ENCODE measurements around the gene IL27RA. TPM values are rescaled to one million over a fixed set of nuclear protein-coding genes. Genes with fewer than 3 reads are reported as not detected.

Gene IL27RA
- total RNA-seq, 2 experiments from 2014 or later, result 46.5 to 48.2 TPM

- H3K9me3 Mint-ChIP-seq, result peaks cover 11% of the 10 kb centered on the region
- H3K27ac Mint-ChIP-seq, result peak overlapping the region; percentile 75
- DNase-seq, result no peak
- ATAC-seq, result no peak
- TF ChIP-seq, protein P1, sequence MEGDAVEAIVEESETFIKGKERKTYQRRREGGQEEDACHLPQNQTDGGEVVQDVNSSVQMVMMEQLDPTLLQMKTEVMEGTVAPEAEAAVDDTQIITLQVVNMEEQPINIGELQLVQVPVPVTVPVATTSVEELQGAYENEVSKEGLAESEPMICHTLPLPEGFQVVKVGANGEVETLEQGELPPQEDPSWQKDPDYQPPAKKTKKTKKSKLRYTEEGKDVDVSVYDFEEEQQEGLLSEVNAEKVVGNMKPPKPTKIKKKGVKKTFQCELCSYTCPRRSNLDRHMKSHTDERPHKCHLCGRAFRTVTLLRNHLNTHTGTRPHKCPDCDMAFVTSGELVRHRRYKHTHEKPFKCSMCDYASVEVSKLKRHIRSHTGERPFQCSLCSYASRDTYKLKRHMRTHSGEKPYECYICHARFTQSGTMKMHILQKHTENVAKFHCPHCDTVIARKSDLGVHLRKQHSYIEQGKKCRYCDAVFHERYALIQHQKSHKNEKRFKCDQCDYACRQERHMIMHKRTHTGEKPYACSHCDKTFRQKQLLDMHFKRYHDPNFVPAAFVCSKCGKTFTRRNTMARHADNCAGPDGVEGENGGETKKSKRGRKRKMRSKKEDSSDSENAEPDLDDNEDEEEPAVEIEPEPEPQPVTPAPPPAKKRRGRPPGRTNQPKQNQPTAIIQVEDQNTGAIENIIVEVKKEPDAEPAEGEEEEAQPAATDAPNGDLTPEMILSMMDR (IDR thresholded peaks at IDR 0.05), result peak; percentile 51
- ChIA-PET POLR2A (interaction anchor here (0.9 to 2.5 kb wide), 2 partner anchors 12 to 24 kb away, joined by 3 to 9 read pairs; no protein-coding TSS in a partner anchor), CTCF (interaction anchor here (1.0 to 4.3 kb wide), 3 partner anchors 17 to 227 kb away, joined by 3 to 16 read pairs (median 3); partner anchors contain the start of genes ASF1B and MISP3)
- H3K27me3 Mint-ChIP-seq, result no peaks in the 10 kb centered on the region
- intact Hi-C loops (cut with micrococcal nuclease), result no loop called here
- H3K36me3 Mint-ChIP-seq (ENCODE audit: low read depth), result peaks cover 33% of the 10 kb centered on the region
- H3K4me1 Mint-ChIP-seq (ENCODE audit: low read depth), result peaks cover 16% of the 10 kb centered on the region
- H3K4me3 Mint-ChIP-seq, result peak overlapping the region; percentile 77
Measured at GRCh38 chr19:14089412-14089661, 57.8 kb downstream of the IL27RA start.

DNA sequence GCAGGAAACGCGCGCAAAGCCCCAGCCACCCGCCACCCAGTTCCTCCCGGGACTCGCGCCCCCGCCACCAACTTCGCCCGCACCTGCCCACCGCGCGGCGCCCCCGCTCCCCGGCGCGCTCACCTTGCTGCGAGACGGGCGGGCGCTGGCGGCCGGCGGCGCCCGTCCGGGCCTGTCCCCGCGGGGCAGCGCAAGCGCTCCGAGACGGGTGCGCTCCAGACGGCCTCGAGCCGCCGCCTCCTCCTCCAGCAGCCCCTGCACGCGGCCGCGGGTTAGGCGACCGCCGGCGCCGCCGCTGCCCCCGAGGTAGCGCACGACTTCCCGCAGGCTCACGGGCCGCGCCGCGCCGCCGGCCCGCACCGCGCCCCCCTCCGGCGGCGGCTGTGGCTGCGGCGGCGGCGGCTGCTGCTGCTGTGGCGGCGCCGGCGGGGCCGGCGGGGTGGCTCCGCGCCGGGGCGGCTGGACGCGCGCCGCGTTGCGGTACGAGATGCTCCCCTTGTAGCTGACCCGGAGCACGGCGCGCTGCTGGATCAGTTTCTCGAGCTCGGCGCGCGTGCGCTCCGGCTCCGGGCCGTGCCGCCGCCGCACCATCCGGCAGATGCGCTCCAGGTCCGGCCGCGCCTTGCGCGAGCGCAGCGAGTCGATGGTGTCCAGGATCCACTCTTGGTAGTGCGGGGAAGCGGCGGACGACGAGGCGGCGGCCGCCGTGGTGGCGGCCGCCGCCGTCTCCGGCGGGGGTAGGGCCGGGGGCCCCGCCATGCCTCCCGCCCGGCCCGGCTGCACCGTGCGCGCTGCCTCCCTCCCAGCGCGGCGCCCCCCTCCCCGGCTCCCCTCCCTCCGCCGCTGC lies 58.3 kb downstream of the IL27RA start:
- no peak for ATAC-seq
- Mint-ChIP-seq H3K9me3 (peaks cover 11% of the 10 kb centered on the region), H3K4me1 (ENCODE audit: low read depth) (peaks cover 16% of the 10 kb centered on the region), H3K4me3 (peak overlapping the region; percentile 77), H3K27ac (peak overlapping the region; percentile 75), H3K27me3 (no peaks in the 10 kb centered on the region), H3K36me3 (ENCODE audit: low read depth) (peaks cover 37% of the 10 kb centered on the region)
- CTCF ChIA-PET, result interaction anchor here (0.6 to 4.3 kb wide), 4 partner anchors 17 to 228 kb away, joined by 3 to 16 read pairs (median 3); partner anchors contain the start of genes ASF1B and MISP3
- intact Hi-C loops (cut with micrococcal nuclease), result no loop called here
- DNase-seq, result peak; percentile 64
- POLR2A ChIA-PET, result interaction anchor here (0.9 to 2.5 kb wide), 3 partner anchors 13 to 24 kb away, joined by 3 to 9 read pairs (median 3); no protein-coding TSS in a partner anchor
- TF ChIP-seq, protein P1 (IDR thresholded peaks at IDR 0.05), result no peak

- ChIA-PET POLR2A (interaction anchor here (0.6 to 2.5 kb wide), 8 partner anchors 7 to 118 kb away, joined by 3 to 9 read pairs (median 4); a partner anchor contains a TSS), CTCF (interaction anchor here (0.6 to 4.3 kb wide), 3 partner anchors 13 to 24 kb away, joined by 3 to 16 read pairs (median 4); partner anchors contain the start of gene MISP3)
- TF ChIP-seq, protein P1 (IDR thresholded peaks at IDR 0.05), result no peak
- Mint-ChIP-seq H3K27me3 (no peaks in the 10 kb centered on the region), H3K36me3 (ENCODE audit: low read depth) (peaks cover 37% of the 10 kb centered on the region), H3K27ac (peak within 1 kb of the TSS; percentile 97), H3K4me1 (ENCODE audit: low read depth) (peaks cover 16% of the 10 kb centered on the region), H3K4me3 (peak within 1 kb of the TSS; percentile 82), H3K9me3 (peaks cover 11% of the 10 kb centered on the region)
- intact Hi-C loops (cut with micrococcal nuclease), result no loop called here
- peak; percentile 92 for DNase-seq
- ATAC-seq, result peak; percentile 65
Measured at GRCh38 chr19:14090509-14091080, 59.0 kb downstream of the IL27RA start, which contains the start of gene SAMD1. Gene SAMD1 (minus strand): TSS chr19:14090751.

DNA sequence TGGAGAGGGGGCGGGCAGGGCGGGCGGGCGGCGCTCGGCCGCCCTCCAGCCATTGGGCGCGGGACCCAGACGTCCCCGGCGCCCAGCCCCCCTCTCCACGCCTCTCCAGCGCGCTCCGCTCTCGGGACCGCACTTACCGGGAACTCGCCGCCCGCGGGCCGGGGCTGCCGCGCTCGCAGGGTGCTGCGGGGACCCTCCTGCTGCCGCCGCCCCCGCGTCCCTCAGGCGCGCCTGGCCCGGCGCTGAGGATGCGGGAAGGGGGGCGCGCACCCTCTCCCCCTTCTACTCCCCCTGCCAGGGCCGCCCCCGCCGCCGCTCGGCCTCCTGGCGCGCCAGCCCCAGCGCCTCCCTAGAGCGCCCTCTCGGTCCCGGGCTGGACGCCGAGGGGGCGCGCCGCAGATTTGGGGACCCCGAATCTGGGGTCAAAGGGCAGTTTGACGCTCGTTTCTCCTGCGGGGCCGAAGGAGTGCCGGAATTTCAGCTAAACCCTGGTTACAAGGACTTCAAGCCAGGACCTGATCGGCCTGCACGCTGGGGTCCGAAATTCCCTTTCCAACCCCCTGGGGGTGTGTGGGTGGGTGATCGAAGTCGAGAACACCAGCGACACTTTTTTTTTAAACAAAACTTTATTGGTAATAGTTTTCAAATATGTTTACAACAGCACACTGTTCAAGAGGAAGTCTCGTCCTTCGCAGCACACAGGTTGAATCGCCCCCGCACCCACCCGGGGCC lies 59.7 kb downstream of the IL27RA start:
- ChIA-PET POLR2A (interaction anchor here (0.6 to 1.7 kb wide), 7 partner anchors 7 to 118 kb away, joined by 3 to 7 read pairs (median 4); a partner anchor contains a TSS), CTCF (interaction anchor here (1.3 to 3.7 kb wide), 4 partner anchors 12 to 46 kb away, joined by 4 to 29 read pairs (median 7); partner anchors contain the start of genes ASF1B and MISP3)
- H3K27me3 Mint-ChIP-seq, result no peaks in the 10 kb centered on the region

More for the DNA sequence above, 59.7 kb downstream of the IL27RA start:
- H3K4me1 Mint-ChIP-seq (ENCODE audit: low read depth), result peaks cover 16% of the 10 kb centered on the region
- intact Hi-C loops (cut with micrococcal nuclease), result no loop called here
- H3K27ac Mint-ChIP-seq, result peak overlapping the region; percentile 97
- H3K4me3 Mint-ChIP-seq, result peak overlapping the region; percentile 82
- ATAC-seq (peak; percentile 72), DNase-seq (peak; percentile 79)
- H3K36me3 Mint-ChIP-seq (ENCODE audit: low read depth), result peaks cover 37% of the 10 kb centered on the region
- TF ChIP-seq, protein P1 (IDR thresholded peaks at IDR 0.05), result no peak
- peaks cover 11% of the 10 kb centered on the region for H3K9me3 Mint-ChIP-seq

Data from activated CD8-positive, alpha-beta T cell treated with anti-CD3 and anti-CD28 coated beads for 36 hours (primary cell).